Endodermal cell (in vitro differentiated cells): ENCODE measurements around the gene YAP1. TPM values are rescaled to one million over a fixed set of nuclear protein-coding genes. Genes with fewer than 3 reads are reported as not detected.

Experiments
- DNase-seq: peaks from one replicate; pipeline ENCODE4 v3.0.0-alpha.2; 2017
- H3K27ac ChIP-seq: 2 replicates; pipeline ENCODE4 v1.5.1; 2013; ENCODE audit warnings: mild to moderate bottlenecking, low read depth, low read length, moderate library complexity
- H3K27me3 ChIP-seq: 2 replicates; pipeline ENCODE4 v1.6.1; 2013; ENCODE audit warnings: mild to moderate bottlenecking, low read length, moderate library complexity; ENCODE audit not compliant: insufficient read depth, control insufficient read depth, poor library complexity, severe bottlenecking
- H3K36me3 ChIP-seq: 2 replicates; pipeline ENCODE4 v1.7.0; 2013; ENCODE audit warnings: mild to moderate bottlenecking, low read length, moderate library complexity; ENCODE audit not compliant: control insufficient read depth, insufficient read depth
- H3K4me1 ChIP-seq: one replicate; pipeline ENCODE4 v1.7.0; 2013; ENCODE audit warnings: low read length; ENCODE audit not compliant: control insufficient read depth, insufficient read depth
- H3K4me3 ChIP-seq: 2 replicates; pipeline ENCODE4 v1.5.1; 2013; ENCODE audit warnings: mild to moderate bottlenecking, low read length, moderate library complexity
- H3K9ac ChIP-seq: 2 replicates; pipeline ENCODE4 v1.6.1; 2013; ENCODE audit warnings: mild to moderate bottlenecking, low read length, moderate library complexity; ENCODE audit not compliant: poor library complexity, severe bottlenecking; ENCODE audit errors: extremely low read depth
- H3K9me3 ChIP-seq: 2 replicates; pipeline ENCODE4 v1.6.1; 2013; ENCODE audit warnings: mild to moderate bottlenecking, low read length, moderate library complexity; ENCODE audit not compliant: control insufficient read depth
- H3K27ac Mint-ChIP-seq: 2 replicates; pipeline ENCODE4 v1.8.0; 2020; ENCODE audit warnings: mixed read lengths
- H3K27me3 Mint-ChIP-seq: 2 replicates; pipeline ENCODE4 v1.8.0; 2021; ENCODE audit warnings: mild to moderate bottlenecking, mixed read lengths; ENCODE audit not compliant: insufficient read depth
- H3K36me3 Mint-ChIP-seq: 2 replicates; pipeline ENCODE4 v1.8.0; 2020; ENCODE audit warnings: low read depth, mixed read lengths
- H3K4me1 Mint-ChIP-seq: 2 replicates; pipeline ENCODE4 v1.8.0; 2020; ENCODE audit warnings: mixed read lengths
- H3K4me3 Mint-ChIP-seq: 2 replicates; pipeline ENCODE4 v1.8.0; 2020; ENCODE audit warnings: mild to moderate bottlenecking, moderate library complexity, mixed read lengths
- H3K9me3 Mint-ChIP-seq: 2 replicates; pipeline ENCODE4 v1.8.0; 2020; ENCODE audit warnings: mild to moderate bottlenecking, mixed read lengths
- CTCF ChIP-seq: fragments of 200-600 bp; sonication (generic); conservative IDR thresholded peaks from 2 replicates; pipeline ENCODE4 v1.5.0; 2021; ENCODE audit warnings: antibody characterized with exemption, mild to moderate bottlenecking
- WGBS, 2 experiments: methylation state at CpG; one replicate each; pipeline versions ENCODE4 v1.1.5 to v1.1.7; 2013; ENCODE audit warnings: missing lambda C conversion rate in 2 of 2, mixed read lengths in 1 of 2; ENCODE audit not compliant: insufficient coverage in 1 of 2, insufficient read length in 1 of 2; 5-methylcytosine and 5-hydroxymethylcytosine counted together
- total RNA-seq, 2 donors: library from RNA; stranded (reverse); fragmentation: NEBNext Ultra II Directional in 1 of 2; extraction: Animal tissue kit (Norgen Biotek cat#: 25700) in 1 of 2; gene quantifications; 2 replicates in 1 of 2; 3 replicates in 1 of 2; pipeline ENCODE4 v1.2.1, GENCODE V29; 2021

The YAP1 gene
- total RNA-seq, 2 donors from 2014 or later = 224 to 228 TPM

- Mint-ChIP-seq H3K27me3 (no peaks in the 10 kb centered on the region), H3K36me3 (peaks cover 19% of the 10 kb centered on the region), H3K4me1 (peaks cover 66% of the 10 kb centered on the region), H3K4me3 (peak overlapping the region; percentile 97), H3K27ac (peak overlapping the region; percentile 86), H3K9me3 (no peaks in the 10 kb centered on the region)
- peak overlapping the region; percentile 16 for H3K9ac ChIP-seq
- DNase-seq = peak; percentile 74
- H3K9me3 ChIP-seq = no peaks in the 10 kb centered on the region
- H3K27me3 ChIP-seq = no peaks in the 10 kb centered on the region
- H3K36me3 ChIP-seq = peaks cover 30% of the 10 kb centered on the region
- peaks cover 36% of the 10 kb centered on the region for H3K4me1 ChIP-seq
- peak overlapping the region; percentile 58 for H3K27ac ChIP-seq
- H3K4me3 ChIP-seq = peak overlapping the region; percentile 76
- TF ChIP-seq CTCF = no peak
Observed at GRCh38 chr11:102115557-102115956, 5.3 kb downstream of the YAP1 start.

- Histone ChIP-seq H3K27me3 (no peaks in the 10 kb centered on the region), H3K4me3 (peak overlapping the region; percentile 76), H3K9me3 (peaks cover under 1% of the 10 kb centered on the region), H3K9ac (no peak overlapping the region), H3K4me1 (peaks cover 36% of the 10 kb centered on the region), H3K36me3 (peaks cover 34% of the 10 kb centered on the region), H3K27ac (no peak overlapping the region)
- peaks cover 71% of the 10 kb centered on the region for H3K4me1 Mint-ChIP-seq
- no peaks in the 10 kb centered on the region for H3K27me3 Mint-ChIP-seq
- no peak for DNase-seq
- H3K4me3 Mint-ChIP-seq = peak overlapping the region; percentile 97
- no peak for TF ChIP-seq CTCF
- WGBS, 2 experiments = 73 to 89% methylated on average over 1 to 2 of the region's 2 CpGs
- H3K27ac Mint-ChIP-seq = peak overlapping the region; percentile 66
- no peaks in the 10 kb centered on the region for H3K9me3 Mint-ChIP-seq
- peaks cover 25% of the 10 kb centered on the region for H3K36me3 Mint-ChIP-seq
Observed at GRCh38 chr11:102116453-102117205, 6.4 kb downstream of the YAP1 start.

- H3K9ac ChIP-seq = peak overlapping the region; percentile 21
- WGBS, 2 experiments = 76 to 84% methylated on average over 3 to 4 of the region's 4 CpGs
- Mint-ChIP-seq H3K36me3 (peaks cover 34% of the 10 kb centered on the region), H3K27me3 (no peaks in the 10 kb centered on the region), H3K9me3 (peaks cover 8% of the 10 kb centered on the region), H3K27ac (peak overlapping the region; percentile 58), H3K4me3 (peak overlapping the region; percentile 97), H3K4me1 (peaks cover 70% of the 10 kb centered on the region)
- no peaks in the 10 kb centered on the region for H3K27me3 ChIP-seq
- no peak for TF ChIP-seq CTCF
- no peak for DNase-seq
- peaks cover 36% of the 10 kb centered on the region for H3K4me1 ChIP-seq
- H3K27ac ChIP-seq = no peak overlapping the region
- H3K4me3 ChIP-seq = peak overlapping the region; percentile 76
- peaks cover 8% of the 10 kb centered on the region for H3K9me3 ChIP-seq
- peaks cover 43% of the 10 kb centered on the region for H3K36me3 ChIP-seq
Observed at GRCh38 chr11:102117472-102118113, 7.3 kb downstream of the YAP1 start.
